SK-N-SH (cell line): ENCODE data around the gene RGS9. TPM values are rescaled to one million over a fixed set of nuclear protein-coding genes. Genes with fewer than 3 reads are reported as not detected.

Experiments used
- CTCF ChIA-PET: fragments of 300-600, 350-600 bp; formaldehyde crosslinking; extraction: SDS; loops from one replicate; lab custom pipeline; 2021; lab: Yijun Ruan, JAX
- POLR2A ChIA-PET: fragments of 350-600 bp; sonication (Branson Sonifier 250); formaldehyde crosslinking; extraction: SDS; loops from one replicate; lab custom pipeline; 2020; ENCODE audit warnings: antibody characterized with exemption, inconsistent platforms; lab: Yijun Ruan, JAX
- DNase-seq: peaks from one replicate; pipeline ENCODE4 v3.0.0; 2012
- H2AFZ ChIP-seq: fragments of 200-600 bp; sonication (generic); 2 replicates; pipeline ENCODE4 v1.8.1; 2016; ENCODE audit warnings: antibody characterized with exemption, mild to moderate bottlenecking, low read depth
- H3F3A ChIP-seq: fragments of 200-600 bp; sonication (generic); replicated peaks from 2 replicates; pipeline ENCODE3; 2016; ENCODE audit warnings: antibody characterized with exemption, mild to moderate bottlenecking; ENCODE audit not compliant: insufficient read depth
- H3K27ac ChIP-seq, 2 experiments: fragments of 200-500 bp in 1 of 2; fragments of 200-600 bp in 1 of 2; sonication (Bioruptor generic) in 1 of 2; sonication (generic), shearing (Covaris generic) in 1 of 2; 2 replicates each; pipeline versions ENCODE4 v1.5.1 to v1.6.1; 2014 to 2016; ENCODE audit warnings: low read depth in 2 of 2, inconsistent platforms in 1 of 2, low read length in 1 of 2, mild to moderate bottlenecking in 1 of 2, mixed read lengths in 1 of 2
- H3K27me3 ChIP-seq: fragments of 200-600 bp; sonication (generic), shearing (Covaris generic); 2 replicates; pipeline ENCODE4 v1.6.1; 2016; ENCODE audit warnings: mixed run types; ENCODE audit not compliant: insufficient read depth
- H3K36me3 ChIP-seq, 2 experiments: fragments of 200-500 bp in 1 of 2; fragments of 200-600 bp in 1 of 2; sonication (Bioruptor generic) in 1 of 2; sonication (generic) in 1 of 2; replicated peaks in 1 of 2; 2 replicates each; pipeline versions ENCODE3 to v1.5.1; 2014 to 2016; ENCODE audit warnings: low read length in 1 of 2, mild to moderate bottlenecking in 1 of 2; ENCODE audit not compliant: insufficient read depth in 2 of 2, control insufficient read depth in 1 of 2
- H3K4me1 ChIP-seq, 2 experiments: fragments of 200-500 bp in 1 of 2; fragments of 200-600 bp in 1 of 2; sonication (Bioruptor generic) in 1 of 2; sonication (generic), shearing (Covaris generic) in 1 of 2; 2 replicates each; pipeline versions ENCODE4 v1.5.1 to v1.6.1; 2014 to 2016; ENCODE audit warnings: low read depth in 1 of 2, low read length in 1 of 2, mixed run types in 1 of 2; ENCODE audit not compliant: insufficient read depth in 2 of 2, control insufficient read depth in 1 of 2
- H3K4me2 ChIP-seq: fragments of 200-600 bp; sonication (generic), shearing (Covaris generic); 2 replicates; pipeline ENCODE4 v1.6.1; 2017; ENCODE audit warnings: mixed run types
- H3K4me3 ChIP-seq, 2 experiments: fragments of 200-500 bp in 1 of 2; fragments of 200-600 bp in 1 of 2; sonication (Bioruptor generic) in 1 of 2; sonication (generic), shearing (Covaris generic) in 1 of 2; 2 replicates each; pipeline versions ENCODE4 v1.5.1 to v1.8.1; 2014 to 2016; ENCODE audit warnings: low read depth in 2 of 2, inconsistent platforms in 1 of 2, low read length in 1 of 2, mild to moderate bottlenecking in 1 of 2, mixed read lengths in 1 of 2, moderate library complexity in 1 of 2
- H3K79me2 ChIP-seq: fragments of 200-600 bp; sonication (generic); 2 replicates; pipeline ENCODE4 v1.8.1; 2017; ENCODE audit warnings: mild to moderate bottlenecking; ENCODE audit not compliant: insufficient read depth
- H3K9ac ChIP-seq: fragments of 200-600 bp; sonication (generic); 2 replicates; pipeline ENCODE4 v1.6.1; 2017; ENCODE audit warnings: mixed run types
- H3K9me2 ChIP-seq: fragments of 200-600 bp; sonication (generic); 2 replicates; pipeline ENCODE4 v1.6.1; 2017; ENCODE audit warnings: mixed run types
- H3K9me3 ChIP-seq: fragments of 200-600 bp; sonication (generic); 2 replicates; pipeline ENCODE4 v1.6.1; 2017; ENCODE audit warnings: mixed run types, mild to moderate bottlenecking, moderate library complexity
- H4K20me1 ChIP-seq: fragments of 200-600 bp; sonication (generic); 2 replicates; pipeline ENCODE4 v1.6.1; 2017; ENCODE audit warnings: mild to moderate bottlenecking, mixed run types; ENCODE audit not compliant: insufficient read depth
- CHD2 ChIP-seq: fragments of 150-350 bp; IDR thresholded peaks from 2 replicates; pipeline ENCODE4 v1.6.1; 2018; ENCODE audit warnings: low read length; ENCODE audit not compliant: partially characterized antibody
- ELF1 ChIP-seq: IDR thresholded peaks from 2 replicates; pipeline ENCODE4 v1.4.0; 2012
- EP300 ChIP-seq, 2 experiments: IDR thresholded peaks; 2 replicates each; pipeline versions ENCODE4 v1.4.0 to v1.6.1; 2012; ENCODE audit warnings: borderline replicate concordance in 1 of 2, low read depth in 1 of 2, low read length in 1 of 2
- FOSL2 ChIP-seq: IDR thresholded peaks from 2 replicates; pipeline ENCODE4 v1.4.0; 2012; ENCODE audit warnings: low read depth, mild to moderate bottlenecking, moderate library complexity, borderline replicate concordance
- FOXJ3 ChIP-seq: sonication (generic); formaldehyde crosslinking; IDR thresholded peaks from 2 replicates; pipeline ENCODE4 v1.5.1; 2020; ENCODE audit warnings: mild to moderate bottlenecking, missing genetic modification reagents
- GATA2 ChIP-seq: sonication (generic); formaldehyde crosslinking; IDR thresholded peaks from 2 replicates; pipeline ENCODE4 v1.5.0; 2020; ENCODE audit warnings: mild to moderate bottlenecking, missing genetic modification reagents
- JUND ChIP-seq: IDR thresholded peaks from 2 replicates; pipeline ENCODE4 v1.4.0; 2012
- MEF2A ChIP-seq: IDR thresholded peaks from 2 replicates; pipeline ENCODE4 v1.4.0; 2012; ENCODE audit warnings: low read depth, borderline replicate concordance
- NFIC ChIP-seq: IDR thresholded peaks from 2 replicates; pipeline ENCODE4 v1.4.0; 2012; ENCODE audit warnings: borderline replicate concordance
- NRF1 ChIP-seq: IDR thresholded peaks from 2 replicates; pipeline ENCODE4 v1.6.1; 2012; ENCODE audit warnings: low read depth, mild to moderate bottlenecking, low read length
- RFX5 ChIP-seq: IDR thresholded peaks from 2 replicates; pipeline ENCODE4 v1.6.1; 2012; ENCODE audit warnings: mild to moderate bottlenecking, improper control_type of control experiment, low read length
- TCF12 ChIP-seq: IDR thresholded peaks from 2 replicates; pipeline ENCODE4 v1.4.0; 2012
- WGBS: methylation state at CpG from one replicate; pipeline ENCODE4 v1.1.6; 2017; ENCODE audit warnings: low lambda C conversion rate; 5-methylcytosine and 5-hydroxymethylcytosine counted together
- polyA plus RNA-seq, 3 experiments: library from polyadenylated mRNA; depleted of rRNA; stranded (reverse); fragments of >200 nt; gene quantifications; 2 replicates each; pipeline ENCODE4 v1.2.3, GENCODE V29; 2012
- TF ChIP-seq, protein P1 (sequence below): fragments of 150-350 bp; IDR thresholded peaks from 2 replicates; pipeline ENCODE4 v1.6.1; 2017; ENCODE audit warnings: antibody characterized with exemption, low read length, low read depth, borderline replicate concordance
- TF ChIP-seq, protein P2 (sequence below): IDR thresholded peaks from 2 replicates; pipeline ENCODE4; 2012
- TF ChIP-seq, protein P3 (sequence below): IDR thresholded peaks from 2 replicates; pipeline ENCODE4 v1.4.0; 2012; ENCODE audit warnings: low read depth
- TF ChIP-seq, protein P4 (sequence below): IDR thresholded peaks from 2 replicates; pipeline ENCODE4 v1.4.0; 2012; ENCODE audit warnings: low read depth, borderline replicate concordance
- TF ChIP-seq, protein P5 (sequence below): IDR thresholded peaks from 2 replicates; pipeline ENCODE4 v1.4.0; 2012; ENCODE audit warnings: low read depth, borderline replicate concordance

The RGS9 gene
- polyA plus RNA-seq, 1 of the 3 experiments (the other 2 are of a cell fraction) = 1.4 TPM

DNA sequence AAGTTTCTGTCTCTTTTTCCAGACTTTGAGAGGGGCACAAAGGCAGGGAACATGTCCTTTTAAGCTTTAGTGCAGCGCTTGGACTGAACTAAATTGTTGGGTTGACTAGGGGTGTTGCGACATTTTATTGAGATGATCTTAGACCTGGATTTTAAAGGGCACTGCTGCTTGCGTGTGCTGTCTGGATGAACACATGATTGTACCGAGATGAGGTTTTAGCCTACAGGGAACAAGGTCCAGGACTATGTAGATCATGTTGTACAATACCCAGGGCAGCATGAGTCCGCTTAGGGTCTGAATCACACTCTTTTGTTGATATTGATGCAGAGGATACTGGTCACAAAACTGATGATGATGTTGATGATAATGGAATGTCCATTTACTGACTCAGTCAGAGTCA lies 5.2 kb upstream of the RGS9 start:
- Histone ChIP-seq H3K4me3 (no peak overlapping the region), H3K9me3 (no peaks in the 10 kb centered on the region), H3K9me2 (no peaks in the 10 kb centered on the region), H3K36me3 (no peaks in the 10 kb centered on the region), H3K27ac (peak overlapping the region in 1 of 2 experiments; percentile 21; a peak in 1 of 4 replicates), H3K9ac (no peak overlapping the region), H3F3A (no peaks in the 10 kb centered on the region), H4K20me1 (no peaks in the 10 kb centered on the region), H2AFZ (no peak overlapping the region), H3K4me1 (peaks cover 0 to 4% of the 10 kb centered on the region in 2 experiments; a peak in 1 of 4 replicates)
- CTCF ChIA-PET = interaction anchor here (0.7 to 1.5 kb wide), 2 partner anchors 23 to 54 kb away, joined by 3 to 6 read pairs; no protein-coding TSS in a partner anchor
- TF ChIP-seq, protein P1, sequence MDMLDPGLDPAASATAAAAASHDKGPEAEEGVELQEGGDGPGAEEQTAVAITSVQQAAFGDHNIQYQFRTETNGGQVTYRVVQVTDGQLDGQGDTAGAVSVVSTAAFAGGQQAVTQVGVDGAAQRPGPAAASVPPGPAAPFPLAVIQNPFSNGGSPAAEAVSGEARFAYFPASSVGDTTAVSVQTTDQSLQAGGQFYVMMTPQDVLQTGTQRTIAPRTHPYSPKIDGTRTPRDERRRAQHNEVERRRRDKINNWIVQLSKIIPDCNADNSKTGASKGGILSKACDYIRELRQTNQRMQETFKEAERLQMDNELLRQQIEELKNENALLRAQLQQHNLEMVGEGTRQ = no peak
- TF ChIP-seq, protein P2, sequence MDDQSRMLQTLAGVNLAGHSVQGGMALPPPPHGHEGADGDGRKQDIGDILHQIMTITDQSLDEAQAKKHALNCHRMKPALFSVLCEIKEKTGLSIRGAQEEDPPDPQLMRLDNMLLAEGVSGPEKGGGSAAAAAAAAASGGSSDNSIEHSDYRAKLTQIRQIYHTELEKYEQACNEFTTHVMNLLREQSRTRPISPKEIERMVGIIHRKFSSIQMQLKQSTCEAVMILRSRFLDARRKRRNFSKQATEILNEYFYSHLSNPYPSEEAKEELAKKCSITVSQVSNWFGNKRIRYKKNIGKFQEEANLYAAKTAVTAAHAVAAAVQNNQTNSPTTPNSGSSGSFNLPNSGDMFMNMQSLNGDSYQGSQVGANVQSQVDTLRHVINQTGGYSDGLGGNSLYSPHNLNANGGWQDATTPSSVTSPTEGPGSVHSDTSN = peak; percentile 65
- TF ChIP-seq FOSL2 (peak; percentile 64; the same call in 1 of the 2 replicates), ELF1 (no peak), NFIC (peak; percentile 26; the same call in 1 of the 2 replicates), TCF12 (peak; percentile 79)
- TF ChIP-seq, protein P3, sequence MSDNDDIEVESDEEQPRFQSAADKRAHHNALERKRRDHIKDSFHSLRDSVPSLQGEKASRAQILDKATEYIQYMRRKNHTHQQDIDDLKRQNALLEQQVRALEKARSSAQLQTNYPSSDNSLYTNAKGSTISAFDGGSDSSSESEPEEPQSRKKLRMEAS = 0 out of 2 replicates have a peak, but pooled peaks have one; percentile 27
- TF ChIP-seq, all 33 proteins: peak for 5
- no peak for DNase-seq
- POLR2A ChIA-PET = interaction anchor here (0.5 kb wide), 1 partner anchor 9 kb away, joined by 3 read pairs; no protein-coding TSS in a partner anchor
- peaks cover 6% of the 10 kb centered on the region; the same call in 1 of the 2 replicates for H3K27me3 ChIP-seq
- H3K79me2 ChIP-seq = no peaks in the 10 kb centered on the region
- 63% methylated on average over 5 of the region's 5 CpGs for WGBS
- 0 out of 2 replicates have a peak overlapping the region, but pooled peaks have one; percentile 3 for H3K4me2 ChIP-seq

DNA sequence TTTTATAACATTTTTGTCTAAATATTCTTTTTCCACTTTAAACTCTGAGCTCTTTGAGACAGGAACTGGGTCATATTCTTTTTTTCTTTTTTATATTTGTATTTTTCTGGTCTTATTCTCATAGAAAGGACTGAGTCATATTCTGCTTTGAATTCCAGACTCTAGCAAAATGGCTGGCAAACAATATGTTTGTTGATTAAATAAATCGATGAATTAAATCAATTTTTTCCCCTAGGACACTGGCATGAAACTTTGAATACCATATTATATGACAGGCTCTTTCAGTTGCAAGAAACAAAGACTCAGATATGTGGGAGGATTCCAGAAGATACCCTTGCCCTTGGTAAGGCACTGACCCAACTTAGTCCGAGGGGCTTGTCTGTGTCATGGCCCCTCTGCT lies 3.1 kb upstream of the RGS9 start:
- no peaks in the 10 kb centered on the region for H3F3A ChIP-seq
- H3K27me3 ChIP-seq = peaks cover 10% of the 10 kb centered on the region; the same call in 1 of the 2 replicates
- H2AFZ ChIP-seq = no peak overlapping the region
- ChIA-PET CTCF (interaction anchor here (0.7 to 4.3 kb wide), 8 partner anchors 11 to 215 kb away, joined by 3 to 59 read pairs (median 4); partner anchors contain the start of gene LRRC37A3), POLR2A (interaction anchor here (1.6 to 2.0 kb wide), 2 partner anchors 11 to 52 kb away, joined by 4 to 7 read pairs; no protein-coding TSS in a partner anchor)
- H4K20me1 ChIP-seq = no peaks in the 10 kb centered on the region
- no peaks in the 10 kb centered on the region for H3K36me3 ChIP-seq
- WGBS = 71% methylated on average over 2 of the region's 2 CpGs
- no peak overlapping the region for H3K4me2 ChIP-seq
- H3K9me3 ChIP-seq = no peaks in the 10 kb centered on the region
- H3K9me2 ChIP-seq = no peaks in the 10 kb centered on the region
- H3K4me1 ChIP-seq = peaks cover 4 to 13% of the 10 kb centered on the region in 2 experiments; a peak in 1 of 4 replicates
- no peak overlapping the region for H3K9ac ChIP-seq
- H3K79me2 ChIP-seq = no peaks in the 10 kb centered on the region
- H3K4me3 ChIP-seq = no peak overlapping the region
- no peak for DNase-seq
- no peak overlapping the region for H3K27ac ChIP-seq
- TF ChIP-seq, protein P4, sequence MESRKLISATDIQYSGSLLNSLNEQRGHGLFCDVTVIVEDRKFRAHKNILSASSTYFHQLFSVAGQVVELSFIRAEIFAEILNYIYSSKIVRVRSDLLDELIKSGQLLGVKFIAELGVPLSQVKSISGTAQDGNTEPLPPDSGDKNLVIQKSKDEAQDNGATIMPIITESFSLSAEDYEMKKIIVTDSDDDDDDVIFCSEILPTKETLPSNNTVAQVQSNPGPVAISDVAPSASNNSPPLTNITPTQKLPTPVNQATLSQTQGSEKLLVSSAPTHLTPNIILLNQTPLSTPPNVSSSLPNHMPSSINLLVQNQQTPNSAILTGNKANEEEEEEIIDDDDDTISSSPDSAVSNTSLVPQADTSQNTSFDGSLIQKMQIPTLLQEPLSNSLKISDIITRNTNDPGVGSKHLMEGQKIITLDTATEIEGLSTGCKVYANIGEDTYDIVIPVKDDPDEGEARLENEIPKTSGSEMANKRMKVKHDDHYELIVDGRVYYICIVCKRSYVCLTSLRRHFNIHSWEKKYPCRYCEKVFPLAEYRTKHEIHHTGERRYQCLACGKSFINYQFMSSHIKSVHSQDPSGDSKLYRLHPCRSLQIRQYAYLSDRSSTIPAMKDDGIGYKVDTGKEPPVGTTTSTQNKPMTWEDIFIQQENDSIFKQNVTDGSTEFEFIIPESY = no peak
- TF ChIP-seq FOXJ3 (CRISPR knock-in tag) (no peak), NRF1 (no peak), RFX5 (no peak), JUND (no peak), GATA2 (CRISPR knock-in tag) (no peak), EP300 (IDR thresholded peaks at IDR 0.05; ENCODE audit: borderline replicate concordance in 1 of 2, low read depth in 1 of 2, low read length in 1 of 2) (no peak), MEF2A (no peak), CHD2 (no peak)
- TF ChIP-seq, protein P5, sequence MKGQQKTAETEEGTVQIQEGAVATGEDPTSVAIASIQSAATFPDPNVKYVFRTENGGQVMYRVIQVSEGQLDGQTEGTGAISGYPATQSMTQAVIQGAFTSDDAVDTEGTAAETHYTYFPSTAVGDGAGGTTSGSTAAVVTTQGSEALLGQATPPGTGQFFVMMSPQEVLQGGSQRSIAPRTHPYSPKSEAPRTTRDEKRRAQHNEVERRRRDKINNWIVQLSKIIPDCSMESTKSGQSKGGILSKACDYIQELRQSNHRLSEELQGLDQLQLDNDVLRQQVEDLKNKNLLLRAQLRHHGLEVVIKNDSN = no peak
- TF ChIP-seq, protein P2 = no peak
- TF ChIP-seq, protein P1 = no peak
